Peyer's patch (tissue), 4 donors: Measurements from ENCODE around the gene EEFSEC.

Experiments used
- CTCF ChIP-seq, 6 experiments: fragments of 450-650 bp in 4 of 6; fragments of 200-600 bp in 2 of 6; sonication (generic) in 1 of 6; IDR thresholded peaks; one replicate each; pipeline ENCODE4 v1.5.1; 2017 to 2019; ENCODE audit warnings: antibody characterized with exemption in 6 of 6, mild to moderate bottlenecking in 3 of 6, moderate library complexity in 1 of 6
- POLR2A ChIP-seq, 2 donors: fragments of 450-650 bp; IDR thresholded peaks; one replicate each; pipeline ENCODE4 v1.5.1; 2017; ENCODE audit warnings: antibody characterized with exemption in 2 of 2, mild to moderate bottlenecking in 2 of 2, moderate library complexity in 2 of 2

- no peak for TF ChIP-seq CTCF (IDR thresholded peaks at IDR 0.05)
- TF ChIP-seq POLR2A (IDR thresholded peaks at IDR 0.05), result no peak
Observed at GRCh38 chr3:128296469-128297251, 143.4 kb downstream of the EEFSEC start.
